ENCODE results near the gene ATP8A2.

GRCh38 chr13:25881136-25881926, 509.6 kb downstream of the ATP8A2 start:
- TF ChIP-seq, protein P1, sequence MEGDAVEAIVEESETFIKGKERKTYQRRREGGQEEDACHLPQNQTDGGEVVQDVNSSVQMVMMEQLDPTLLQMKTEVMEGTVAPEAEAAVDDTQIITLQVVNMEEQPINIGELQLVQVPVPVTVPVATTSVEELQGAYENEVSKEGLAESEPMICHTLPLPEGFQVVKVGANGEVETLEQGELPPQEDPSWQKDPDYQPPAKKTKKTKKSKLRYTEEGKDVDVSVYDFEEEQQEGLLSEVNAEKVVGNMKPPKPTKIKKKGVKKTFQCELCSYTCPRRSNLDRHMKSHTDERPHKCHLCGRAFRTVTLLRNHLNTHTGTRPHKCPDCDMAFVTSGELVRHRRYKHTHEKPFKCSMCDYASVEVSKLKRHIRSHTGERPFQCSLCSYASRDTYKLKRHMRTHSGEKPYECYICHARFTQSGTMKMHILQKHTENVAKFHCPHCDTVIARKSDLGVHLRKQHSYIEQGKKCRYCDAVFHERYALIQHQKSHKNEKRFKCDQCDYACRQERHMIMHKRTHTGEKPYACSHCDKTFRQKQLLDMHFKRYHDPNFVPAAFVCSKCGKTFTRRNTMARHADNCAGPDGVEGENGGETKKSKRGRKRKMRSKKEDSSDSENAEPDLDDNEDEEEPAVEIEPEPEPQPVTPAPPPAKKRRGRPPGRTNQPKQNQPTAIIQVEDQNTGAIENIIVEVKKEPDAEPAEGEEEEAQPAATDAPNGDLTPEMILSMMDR (IDR thresholded peaks at IDR 0.05) = no peak
- TF ChIP-seq POLR2AphosphoS5 (IDR thresholded peaks at IDR 0.05; ENCODE audit: low read depth, low read length) (no peak), TCF7L2 (IDR thresholded peaks at IDR 0.05; ENCODE audit: low read depth, low read length) (no peak), SIN3A (IDR thresholded peaks at IDR 0.05; ENCODE audit: borderline replicate concordance, insufficient read depth, low read depth, low read length) (no peak)
- TF ChIP-seq, protein P2, sequence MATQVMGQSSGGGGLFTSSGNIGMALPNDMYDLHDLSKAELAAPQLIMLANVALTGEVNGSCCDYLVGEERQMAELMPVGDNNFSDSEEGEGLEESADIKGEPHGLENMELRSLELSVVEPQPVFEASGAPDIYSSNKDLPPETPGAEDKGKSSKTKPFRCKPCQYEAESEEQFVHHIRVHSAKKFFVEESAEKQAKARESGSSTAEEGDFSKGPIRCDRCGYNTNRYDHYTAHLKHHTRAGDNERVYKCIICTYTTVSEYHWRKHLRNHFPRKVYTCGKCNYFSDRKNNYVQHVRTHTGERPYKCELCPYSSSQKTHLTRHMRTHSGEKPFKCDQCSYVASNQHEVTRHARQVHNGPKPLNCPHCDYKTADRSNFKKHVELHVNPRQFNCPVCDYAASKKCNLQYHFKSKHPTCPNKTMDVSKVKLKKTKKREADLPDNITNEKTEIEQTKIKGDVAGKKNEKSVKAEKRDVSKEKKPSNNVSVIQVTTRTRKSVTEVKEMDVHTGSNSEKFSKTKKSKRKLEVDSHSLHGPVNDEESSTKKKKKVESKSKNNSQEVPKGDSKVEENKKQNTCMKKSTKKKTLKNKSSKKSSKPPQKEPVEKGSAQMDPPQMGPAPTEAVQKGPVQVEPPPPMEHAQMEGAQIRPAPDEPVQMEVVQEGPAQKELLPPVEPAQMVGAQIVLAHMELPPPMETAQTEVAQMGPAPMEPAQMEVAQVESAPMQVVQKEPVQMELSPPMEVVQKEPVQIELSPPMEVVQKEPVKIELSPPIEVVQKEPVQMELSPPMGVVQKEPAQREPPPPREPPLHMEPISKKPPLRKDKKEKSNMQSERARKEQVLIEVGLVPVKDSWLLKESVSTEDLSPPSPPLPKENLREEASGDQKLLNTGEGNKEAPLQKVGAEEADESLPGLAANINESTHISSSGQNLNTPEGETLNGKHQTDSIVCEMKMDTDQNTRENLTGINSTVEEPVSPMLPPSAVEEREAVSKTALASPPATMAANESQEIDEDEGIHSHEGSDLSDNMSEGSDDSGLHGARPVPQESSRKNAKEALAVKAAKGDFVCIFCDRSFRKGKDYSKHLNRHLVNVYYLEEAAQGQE (IDR thresholded peaks at IDR 0.05; ENCODE audit: insufficient read depth in 1 of 2, low read depth in 2 of 2, low read length in 1 of 2) = no peak

All from Panc1 (cell line).